ENCODE measurements around the gene DIP2C. TPM values are rescaled to one million over a fixed set of nuclear protein-coding genes. Genes with fewer than 3 reads are reported as not detected.

Gene DIP2C
- total RNA-seq, 1 donor from 2014 or later = 24.8 TPM

- DNase-seq (ENCODE audit: low spot score) = no peak
These were observed 190.6 kb downstream of the DIP2C start for GRCh38 chr10:498760-499435.

GRCh38 chr10:497898-498451 is 191.5 kb downstream of the DIP2C start:
- DNase-seq (ENCODE audit: low spot score) = no peak

GRCh38 chr10:497289-497688 is 192.2 kb downstream of the DIP2C start:
- no peak for DNase-seq (ENCODE audit: low spot score)

- DNase-seq (ENCODE audit: low spot score) = no peak
These were observed 194.9 kb downstream of the DIP2C start for GRCh38 chr10:494556-494955.

- no peak for DNase-seq (ENCODE audit: low spot score)
These were observed 195.3 kb downstream of the DIP2C start for GRCh38 chr10:494149-494542.

- no peak for DNase-seq (ENCODE audit: low spot score)
These were observed 195.9 kb downstream of the DIP2C start for GRCh38 chr10:493391-494148.

- DNase-seq (ENCODE audit: low spot score) = no peak
These were observed 196.6 kb downstream of the DIP2C start for GRCh38 chr10:492836-493235.

GRCh38 chr10:491667-492424 is 197.6 kb downstream of the DIP2C start:
- no peak for DNase-seq (ENCODE audit: low spot score)

GRCh38 chr10:490891-491571 is 198.4 kb downstream of the DIP2C start:
- no peak for DNase-seq (ENCODE audit: low spot score)

GRCh38 chr10:490256-490655 is 199.2 kb downstream of the DIP2C start:
- no peak for DNase-seq (ENCODE audit: low spot score)

GRCh38 chr10:489330-489729 is 200.1 kb downstream of the DIP2C start:
- no peak for DNase-seq (ENCODE audit: low spot score)

- DNase-seq (ENCODE audit: low spot score) = no peak
These were observed 200.6 kb downstream of the DIP2C start for GRCh38 chr10:488933-489215.

- DNase-seq (ENCODE audit: low spot score) = no peak
These were observed 201.2 kb downstream of the DIP2C start for GRCh38 chr10:488081-488932.

GRCh38 chr10:486666-487322 is 202.7 kb downstream of the DIP2C start:
- no peak for DNase-seq (ENCODE audit: low spot score)

GRCh38 chr10:486206-486605 is 203.3 kb downstream of the DIP2C start:
- DNase-seq (ENCODE audit: low spot score) = peak; percentile 41

GRCh38 chr10:485776-486175 is 203.7 kb downstream of the DIP2C start:
- no peak for DNase-seq (ENCODE audit: low spot score)

GRCh38 chr10:484925-485661 is 204.4 kb downstream of the DIP2C start:
- no peak for DNase-seq (ENCODE audit: low spot score)

GRCh38 chr10:484441-484924 is 205.0 kb downstream of the DIP2C start:
- no peak for DNase-seq (ENCODE audit: low spot score)

GRCh38 chr10:483261-483660 is 206.2 kb downstream of the DIP2C start:
- no peak for DNase-seq (ENCODE audit: low spot score)

GRCh38 chr10:482848-483247 is 206.6 kb downstream of the DIP2C start:
- no peak for DNase-seq (ENCODE audit: low spot score)

Measured in umbilical cord (tissue), 2 donors.